Measurements from ENCODE around the gene MYL9. TPM values are rescaled to one million over a fixed set of nuclear protein-coding genes. Genes with fewer than 3 reads are reported as not detected.

Gene MYL9
- total RNA-seq, 1 donor from 2014 or later: 128 TPM

DNA sequence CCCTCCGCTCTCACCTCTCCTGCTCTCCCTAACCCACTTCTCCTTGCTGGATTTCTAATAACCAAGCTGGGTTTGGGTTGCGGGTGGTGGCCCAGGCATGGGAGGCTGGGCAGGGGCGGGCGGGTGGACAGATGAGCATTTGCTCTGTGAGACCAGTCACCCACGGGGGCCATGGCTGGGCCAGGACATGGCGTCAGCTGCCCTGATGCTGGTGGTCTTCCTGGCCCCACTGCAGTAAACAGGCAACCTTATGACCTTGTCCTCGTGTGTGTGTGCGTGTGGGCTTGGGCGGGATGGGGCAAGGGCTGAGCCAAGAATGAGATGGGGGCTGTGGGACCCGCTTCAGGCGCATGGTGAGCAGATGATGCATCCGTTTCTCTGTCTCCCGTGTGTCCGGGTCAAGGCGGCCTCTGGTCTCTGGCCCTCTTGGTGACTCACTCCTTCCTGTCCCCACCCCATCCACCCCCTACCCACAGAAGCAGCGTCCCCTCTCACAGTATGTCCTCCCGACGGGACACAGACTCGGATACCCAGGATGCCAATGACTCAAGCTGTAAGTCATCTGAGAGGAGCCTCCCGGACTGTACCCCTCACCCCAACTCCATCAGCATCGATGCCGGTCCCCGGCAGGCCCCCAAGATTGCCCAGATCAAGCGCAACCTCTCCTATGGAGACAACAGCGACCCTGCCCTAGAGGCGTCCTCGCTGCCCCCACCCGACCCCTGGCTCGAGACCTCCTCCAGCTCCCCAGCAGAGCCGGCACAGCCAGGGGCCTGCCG, 41.4 kb upstream of the MYL9 start:
- no peak for DNase-seq (ENCODE audit: low spot score)
- no peak for TF ChIP-seq CTCF (IDR thresholded peaks at IDR 0.05; ENCODE audit: unreplicated experiment)
- Mint-ChIP-seq H3K27me3 (ENCODE audit: unreplicated experiment) (peaks cover 3% of the 10 kb centered on the region), H3K4me3 (ENCODE audit: unreplicated experiment) (no peak overlapping the region), H3K4me1 (ENCODE audit: unreplicated experiment) (no peaks in the 10 kb centered on the region), H3K9me3 (ENCODE audit: unreplicated experiment) (no peaks in the 10 kb centered on the region), H3K27ac (ENCODE audit: unreplicated experiment) (no peak overlapping the region), H3K36me3 (ENCODE audit: low read depth, unreplicated experiment) (peaks cover 43% of the 10 kb centered on the region)

DNA sequence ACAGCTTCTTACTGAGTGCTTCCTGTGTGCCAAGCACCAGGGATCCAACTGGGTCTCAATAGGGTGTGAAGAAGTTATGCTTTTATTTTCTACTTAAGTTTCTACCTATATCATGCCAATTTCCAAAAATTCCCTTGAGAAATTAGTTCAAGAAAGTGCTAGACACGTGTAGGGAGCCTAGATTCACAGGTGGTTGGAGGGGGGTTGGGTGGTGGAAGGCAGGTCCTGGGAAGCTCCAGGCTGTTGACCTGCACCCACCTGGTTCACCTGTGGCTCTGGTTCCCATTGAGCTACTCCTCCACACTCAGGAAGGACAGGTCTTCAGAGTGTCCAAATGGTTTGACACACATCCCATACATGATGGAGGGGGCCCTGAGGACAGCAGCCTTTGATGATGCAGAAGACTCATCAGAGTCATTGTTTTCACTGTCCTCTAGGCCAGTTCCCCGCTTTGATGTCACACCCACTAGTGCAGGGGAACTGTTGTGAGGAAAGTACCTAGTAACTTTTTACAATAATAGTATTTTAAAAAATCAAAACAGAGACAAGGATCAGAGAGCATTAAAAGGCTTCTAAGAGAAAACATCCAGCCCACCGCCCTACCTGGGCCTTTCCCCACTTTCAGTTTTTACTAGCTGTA, 39.8 kb upstream of the MYL9 start:
- H3K36me3 Mint-ChIP-seq (ENCODE audit: low read depth, unreplicated experiment): peaks cover 35% of the 10 kb centered on the region
- no peaks in the 10 kb centered on the region for H3K4me1 Mint-ChIP-seq (ENCODE audit: unreplicated experiment)
- DNase-seq (ENCODE audit: low spot score): no peak
- no peaks in the 10 kb centered on the region for H3K9me3 Mint-ChIP-seq (ENCODE audit: unreplicated experiment)
- H3K27me3 Mint-ChIP-seq (ENCODE audit: unreplicated experiment): peaks cover 3% of the 10 kb centered on the region
- TF ChIP-seq CTCF (IDR thresholded peaks at IDR 0.05; ENCODE audit: unreplicated experiment): no peak
- H3K4me3 Mint-ChIP-seq (ENCODE audit: unreplicated experiment): no peak overlapping the region
- H3K27ac Mint-ChIP-seq (ENCODE audit: unreplicated experiment): no peak overlapping the region

GRCh38 chr20:36504295-36504694, 37.0 kb upstream of the MYL9 start:
- no peak for TF ChIP-seq CTCF (IDR thresholded peaks at IDR 0.05; ENCODE audit: unreplicated experiment)
- Mint-ChIP-seq H3K4me3 (ENCODE audit: unreplicated experiment) (no peak overlapping the region), H3K4me1 (ENCODE audit: unreplicated experiment) (no peaks in the 10 kb centered on the region), H3K27me3 (ENCODE audit: unreplicated experiment) (peaks cover 1% of the 10 kb centered on the region), H3K9me3 (ENCODE audit: unreplicated experiment) (no peaks in the 10 kb centered on the region), H3K36me3 (ENCODE audit: low read depth, unreplicated experiment) (peaks cover 37% of the 10 kb centered on the region), H3K27ac (ENCODE audit: unreplicated experiment) (no peak overlapping the region)
- DNase-seq (ENCODE audit: low spot score): no peak

- no peak overlapping the region for H3K4me3 Mint-ChIP-seq (ENCODE audit: unreplicated experiment)
- peaks cover 27% of the 10 kb centered on the region for H3K36me3 Mint-ChIP-seq (ENCODE audit: low read depth, unreplicated experiment)
- H3K4me1 Mint-ChIP-seq (ENCODE audit: unreplicated experiment): no peaks in the 10 kb centered on the region
- no peak for TF ChIP-seq CTCF (IDR thresholded peaks at IDR 0.05; ENCODE audit: unreplicated experiment)
- DNase-seq (ENCODE audit: low spot score): no peak
- H3K9me3 Mint-ChIP-seq (ENCODE audit: unreplicated experiment): no peaks in the 10 kb centered on the region
- H3K27ac Mint-ChIP-seq (ENCODE audit: unreplicated experiment): no peak overlapping the region
- no peaks in the 10 kb centered on the region for H3K27me3 Mint-ChIP-seq (ENCODE audit: unreplicated experiment)
Observed at GRCh38 chr20:36506253-36506652, 35.1 kb upstream of the MYL9 start.

- Mint-ChIP-seq H3K36me3 (ENCODE audit: low read depth, unreplicated experiment) (peaks cover 30% of the 10 kb centered on the region), H3K9me3 (ENCODE audit: unreplicated experiment) (no peaks in the 10 kb centered on the region), H3K27ac (ENCODE audit: unreplicated experiment) (no peak overlapping the region)
Observed at GRCh38 chr20:36507746-36508145, 33.6 kb upstream of the MYL9 start.

More at GRCh38 chr20:36507746-36508145, 33.6 kb upstream of the MYL9 start:
- no peak for TF ChIP-seq CTCF (IDR thresholded peaks at IDR 0.05; ENCODE audit: unreplicated experiment)
- Mint-ChIP-seq H3K4me3 (ENCODE audit: unreplicated experiment) (no peak overlapping the region), H3K27me3 (ENCODE audit: unreplicated experiment) (no peaks in the 10 kb centered on the region), H3K4me1 (ENCODE audit: unreplicated experiment) (no peaks in the 10 kb centered on the region)
- no peak for DNase-seq (ENCODE audit: low spot score)
